Endothelial cell of umbilical vein (primary cell): ENCODE measurements around the gene SNX22. TPM values are rescaled to one million over a fixed set of nuclear protein-coding genes. Genes with fewer than 3 reads are reported as not detected.

Source experiments
- BruUV-seq: library from RNA; stranded (reverse); fragments of 400-500 nt; replicated peaks from 2 replicates; lab custom pipeline; 2021; lab: Mats Ljungman, UMichigan
- CTCF ChIA-PET: fragments of 300-600, 350-600 bp; sonication (Branson Sonifier 250); formaldehyde crosslinking; loops from one replicate; lab custom pipeline; 2021; ENCODE audit warnings: antibody characterized with exemption, inconsistent platforms; lab: Charles Lee
- POLR2A ChIA-PET: fragments of 300-600, 350-600 bp; sonication (Branson Sonifier 250); formaldehyde crosslinking; loops from one replicate; lab custom pipeline; 2021; ENCODE audit warnings: antibody characterized with exemption, inconsistent platforms; lab: Charles Lee
- DNase-seq: peaks from one replicate; pipeline ENCODE4 v3.0.0-alpha.2; 2011; ENCODE audit warnings: low read depth, low spot score
- FAIRE-seq: peaks from 2 replicates; lab custom pipeline; 2011; peaks lifted over from hg19 to GRCh38; lab: Jason Lieb, UNC
- H2AFZ ChIP-seq: 2 replicates; pipeline ENCODE4 v1.6.0; 2012; ENCODE audit warnings: low read depth, low read length, control low read depth, inconsistent platforms
- H3K27ac ChIP-seq: 2 replicates; pipeline ENCODE4 v1.5.1; 2011; ENCODE audit warnings: low read depth, mild to moderate bottlenecking, control low read depth, low read length, moderate library complexity; ENCODE audit not compliant: insufficient read depth
- H3K27me3 ChIP-seq, 2 experiments: 2 replicates each; pipeline versions ENCODE4 v1.6.0 to v1.6.1; 2011; ENCODE audit warnings: low read length in 2 of 2, mixed read lengths in 1 of 2; ENCODE audit not compliant: control insufficient read depth in 2 of 2, insufficient read depth in 2 of 2
- H3K36me3 ChIP-seq, 2 experiments: 2 replicates in 1 of 2; 3 replicates in 1 of 2; pipeline ENCODE4 v1.5.1; 2011; ENCODE audit warnings: low read length in 2 of 2, mild to moderate bottlenecking in 1 of 2, moderate library complexity in 1 of 2; ENCODE audit not compliant: control insufficient read depth in 2 of 2, insufficient read depth in 2 of 2; ENCODE audit errors: extremely low read depth in 1 of 2
- H3K4me1 ChIP-seq: 3 replicates; pipeline ENCODE4 v1.5.1; 2011; ENCODE audit warnings: mild to moderate bottlenecking, low read length; ENCODE audit not compliant: control insufficient read depth, insufficient read depth; ENCODE audit errors: extremely low read depth
- H3K4me2 ChIP-seq: 2 replicates; pipeline ENCODE4 v1.6.1; 2011; ENCODE audit warnings: low read length, control low read depth, mixed read lengths; ENCODE audit not compliant: insufficient read depth
- H3K4me3 ChIP-seq, 3 experiments: fragments of 200-600 bp in 1 of 3; sonication (generic), shearing (Covaris generic) in 1 of 3; replicated peaks in 1 of 3; 2 replicates each; pipeline ENCODE4 v1.5.1; 2011 to 2016; ENCODE audit warnings: control low read depth in 3 of 3, low read length in 3 of 3, mild to moderate bottlenecking in 2 of 3, inconsistent platforms in 1 of 3, low read depth in 1 of 3, moderate library complexity in 1 of 3; ENCODE audit not compliant: insufficient read depth in 1 of 3
- H3K79me2 ChIP-seq: 2 replicates; pipeline ENCODE4 v1.6.0; 2012; ENCODE audit warnings: low read length, inconsistent platforms; ENCODE audit not compliant: control insufficient read depth, insufficient read depth
- H3K9ac ChIP-seq: replicated peaks from 2 replicates; pipeline ENCODE3; 2011; ENCODE audit warnings: low read length, control low read depth; ENCODE audit not compliant: insufficient read depth; ENCODE audit errors: extremely low read depth
- H3K9me1 ChIP-seq: replicated peaks from 3 replicates; pipeline ENCODE4 v1.6.0; 2011; ENCODE audit warnings: mild to moderate bottlenecking, low read length; ENCODE audit not compliant: control insufficient read depth, insufficient read depth; ENCODE audit errors: extremely low read depth
- H3K9me3 ChIP-seq: replicated peaks from 2 replicates; pipeline ENCODE4 v1.5.1; 2012; ENCODE audit warnings: low read length, inconsistent platforms; ENCODE audit not compliant: control insufficient read depth, insufficient read depth
- H4K20me1 ChIP-seq: replicated peaks from 2 replicates; pipeline ENCODE3; 2011; ENCODE audit warnings: mild to moderate bottlenecking, low read length; ENCODE audit not compliant: control insufficient read depth, insufficient read depth; ENCODE audit errors: extremely low read depth
- EZH2 ChIP-seq: IDR thresholded peaks from 2 replicates; pipeline ENCODE4 v1.6.1; 2012; ENCODE audit warnings: borderline replicate concordance, low read depth, mild to moderate bottlenecking, moderate library complexity, low read length, inconsistent platforms; ENCODE audit not compliant: severe bottlenecking
- GATA2 ChIP-seq: IDR thresholded peaks from 2 replicates; pipeline ENCODE4 v1.7.0; 2011; ENCODE audit warnings: low read depth, mild to moderate bottlenecking, moderate library complexity, mixed read lengths, low read length; ENCODE audit not compliant: insufficient read length, insufficient read depth
- JUN ChIP-seq: IDR thresholded peaks from 2 replicates; pipeline ENCODE4 v1.6.1; 2011; ENCODE audit warnings: borderline replicate concordance, low read depth; ENCODE audit not compliant: insufficient read length, insufficient read depth
- MYC ChIP-seq: IDR thresholded peaks from one replicate; pipeline ENCODE4 v1.6.1; 2011; ENCODE audit warnings: mild to moderate bottlenecking, low read depth, low read length
- POLR2A ChIP-seq: IDR thresholded peaks from 2 replicates; pipeline ENCODE4 v1.6.1; 2012; ENCODE audit warnings: low read depth, mild to moderate bottlenecking, control low read depth, low read length
- dilution Hi-C: fragments of 300-500 bp; cut with MboI; formaldehyde crosslinking; loops from one replicate; pipeline ENCODE4 v1.15.0; 2019; ENCODE audit warnings: low sequenced_read_pairs; ENCODE audit not compliant: extremely low pct_ligation_motif_present
- intact Hi-C: fragments of 100-400 bp; cut with micrococcal nuclease; formaldehyde crosslinking; loops from one replicate; pipeline ENCODE4 v1.10.0; 2022
- polyA plus RNA-seq, 4 experiments: library from polyadenylated mRNA; depleted of rRNA in 3 of 4; stranded (reverse) in 3 of 4; unstranded in 1 of 4; fragments of >200 nt; gene quantifications; 2 replicates each; pipeline versions ENCODE4 v1.2.1 to v1.2.3, GENCODE V29; 2011 to 2012; ENCODE audit warnings: missing spikeins in 1 of 4
- total RNA-seq: library from RNA; stranded (reverse); gene quantifications from 2 replicates; pipeline ENCODE4 v1.2.3, GENCODE V29; 2021
- TF ChIP-seq, protein P1 (sequence below), 2 donors: IDR thresholded peaks; 1 replicate in 1 of 2; 2 replicates in 1 of 2; pipeline ENCODE4 v1.5.1; 2011; ENCODE audit warnings: low read length in 2 of 2, mild to moderate bottlenecking in 2 of 2, moderate library complexity in 2 of 2, control low read depth in 1 of 2, inconsistent platforms in 1 of 2, low read depth in 1 of 2; ENCODE audit not compliant: insufficient read depth in 1 of 2; ENCODE audit errors: extremely low read depth in 1 of 2
- TF ChIP-seq, protein P2 (sequence below): IDR thresholded peaks from 2 replicates; pipeline ENCODE4 v1.6.1; 2011; ENCODE audit not compliant: insufficient read depth, insufficient read length

The SNX22 gene
- total and polyA plus RNA-seq, 2 donors (not counting 3 experiments of a cell fraction or from before 2014, with no cell fraction given): 0.14 to 0.73 TPM

GRCh38 chr15:64166102-64166890 is 14.8 kb downstream of the SNX22 start:
- no peak overlapping the region for H3K9ac ChIP-seq
- no peak overlapping the region for H2AFZ ChIP-seq
- POLR2A ChIA-PET: no interaction called here
- H3K27me3 ChIP-seq: no peaks in the 10 kb centered on the region
- no peaks in the 10 kb centered on the region for H3K9me1 ChIP-seq
- DNase-seq (no peak), FAIRE-seq (no peak)
- no peak for TF ChIP-seq MYC
- no peak for TF ChIP-seq JUN
- no peak for TF ChIP-seq GATA2
- TF ChIP-seq, protein P1, sequence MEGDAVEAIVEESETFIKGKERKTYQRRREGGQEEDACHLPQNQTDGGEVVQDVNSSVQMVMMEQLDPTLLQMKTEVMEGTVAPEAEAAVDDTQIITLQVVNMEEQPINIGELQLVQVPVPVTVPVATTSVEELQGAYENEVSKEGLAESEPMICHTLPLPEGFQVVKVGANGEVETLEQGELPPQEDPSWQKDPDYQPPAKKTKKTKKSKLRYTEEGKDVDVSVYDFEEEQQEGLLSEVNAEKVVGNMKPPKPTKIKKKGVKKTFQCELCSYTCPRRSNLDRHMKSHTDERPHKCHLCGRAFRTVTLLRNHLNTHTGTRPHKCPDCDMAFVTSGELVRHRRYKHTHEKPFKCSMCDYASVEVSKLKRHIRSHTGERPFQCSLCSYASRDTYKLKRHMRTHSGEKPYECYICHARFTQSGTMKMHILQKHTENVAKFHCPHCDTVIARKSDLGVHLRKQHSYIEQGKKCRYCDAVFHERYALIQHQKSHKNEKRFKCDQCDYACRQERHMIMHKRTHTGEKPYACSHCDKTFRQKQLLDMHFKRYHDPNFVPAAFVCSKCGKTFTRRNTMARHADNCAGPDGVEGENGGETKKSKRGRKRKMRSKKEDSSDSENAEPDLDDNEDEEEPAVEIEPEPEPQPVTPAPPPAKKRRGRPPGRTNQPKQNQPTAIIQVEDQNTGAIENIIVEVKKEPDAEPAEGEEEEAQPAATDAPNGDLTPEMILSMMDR (IDR thresholded peaks at IDR 0.05; ENCODE audit: extremely low read depth in 1 of 2, insufficient read depth in 1 of 2, low read depth in 1 of 2, low read length in 2 of 2): no peak
- no peak for TF ChIP-seq POLR2A
- no peak for TF ChIP-seq EZH2
- TF ChIP-seq, protein P2, sequence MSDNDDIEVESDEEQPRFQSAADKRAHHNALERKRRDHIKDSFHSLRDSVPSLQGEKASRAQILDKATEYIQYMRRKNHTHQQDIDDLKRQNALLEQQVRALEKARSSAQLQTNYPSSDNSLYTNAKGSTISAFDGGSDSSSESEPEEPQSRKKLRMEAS: no peak
- no peak overlapping the region for H3K4me3 ChIP-seq
- intact Hi-C loops: no loop called here
- peaks cover 13% of the 10 kb centered on the region for H3K79me2 ChIP-seq
- no peaks in the 10 kb centered on the region for H3K9me3 ChIP-seq
- no peaks in the 10 kb centered on the region for H3K36me3 ChIP-seq
- CTCF ChIA-PET: interaction anchor here (0.7 kb wide), 1 partner anchor 9 kb away, joined by 3 read pairs; no protein-coding TSS in a partner anchor
- BruUV-seq: no TSS peak
- peaks cover 9% of the 10 kb centered on the region for H3K4me1 ChIP-seq
- no peak overlapping the region for H3K4me2 ChIP-seq
- dilution Hi-C loops: no loop called here
- no peak overlapping the region for H3K27ac ChIP-seq
- H4K20me1 ChIP-seq: no peaks in the 10 kb centered on the region
